Gastrocnemius medialis (tissue), 4 donors: Measurements from ENCODE around the gene GRK1.

ENCODE experiments used
- POLR2A ChIP-seq, 2 donors: fragments of 450-650 bp; IDR thresholded peaks; one replicate each; pipeline ENCODE4 v1.6.1; 2017; ENCODE audit warnings: antibody characterized with exemption in 2 of 2, mild to moderate bottlenecking in 2 of 2, moderate library complexity in 2 of 2
- TF ChIP-seq, protein P1 (sequence below), 5 experiments: fragments of 450-650 bp in 3 of 5; fragments of 200-600 bp in 2 of 5; sonication (generic) in 2 of 5; IDR thresholded peaks in 4 of 5; conservative IDR thresholded peaks in 1 of 5; 1 replicate in 4 of 5; 2 replicates in 1 of 5; pipeline ENCODE4 v1.5.1; 2016 to 2019; ENCODE audit warnings: antibody characterized with exemption in 5 of 5, mild to moderate bottlenecking in 3 of 5, moderate library complexity in 3 of 5

GRCh38 chr13:113786262-113786841 is 119.3 kb downstream of the GRK1 start:
- TF ChIP-seq, protein P1, sequence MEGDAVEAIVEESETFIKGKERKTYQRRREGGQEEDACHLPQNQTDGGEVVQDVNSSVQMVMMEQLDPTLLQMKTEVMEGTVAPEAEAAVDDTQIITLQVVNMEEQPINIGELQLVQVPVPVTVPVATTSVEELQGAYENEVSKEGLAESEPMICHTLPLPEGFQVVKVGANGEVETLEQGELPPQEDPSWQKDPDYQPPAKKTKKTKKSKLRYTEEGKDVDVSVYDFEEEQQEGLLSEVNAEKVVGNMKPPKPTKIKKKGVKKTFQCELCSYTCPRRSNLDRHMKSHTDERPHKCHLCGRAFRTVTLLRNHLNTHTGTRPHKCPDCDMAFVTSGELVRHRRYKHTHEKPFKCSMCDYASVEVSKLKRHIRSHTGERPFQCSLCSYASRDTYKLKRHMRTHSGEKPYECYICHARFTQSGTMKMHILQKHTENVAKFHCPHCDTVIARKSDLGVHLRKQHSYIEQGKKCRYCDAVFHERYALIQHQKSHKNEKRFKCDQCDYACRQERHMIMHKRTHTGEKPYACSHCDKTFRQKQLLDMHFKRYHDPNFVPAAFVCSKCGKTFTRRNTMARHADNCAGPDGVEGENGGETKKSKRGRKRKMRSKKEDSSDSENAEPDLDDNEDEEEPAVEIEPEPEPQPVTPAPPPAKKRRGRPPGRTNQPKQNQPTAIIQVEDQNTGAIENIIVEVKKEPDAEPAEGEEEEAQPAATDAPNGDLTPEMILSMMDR (IDR thresholded peaks at IDR 0.05 in 4 of 5, conservative IDR thresholded peaks at IDR 0.05 in 1 of 5) = no peak
- TF ChIP-seq POLR2A (IDR thresholded peaks at IDR 0.05) = no peak
